HCT116 (cell line): Measurements from ENCODE around the gene RAB40C.

ENCODE experiments used
- CEBPB ChIP-seq: IDR thresholded peaks from 2 replicates; pipeline ENCODE4 v1.6.1; 2012; ENCODE audit warnings: low read depth
- CTCF ChIP-seq, 3 experiments: fragments of 200-600 bp in 1 of 3; sonication (generic) in 1 of 3; IDR thresholded peaks in 2 of 3; conservative IDR thresholded peaks in 1 of 3; 2 replicates each; pipeline ENCODE4 v1.5.1; 2012 to 2017; ENCODE audit warnings: low read depth in 2 of 3, low read length in 2 of 3, antibody characterized with exemption in 1 of 3, borderline replicate concordance in 1 of 3, control low read depth in 1 of 3, mild to moderate bottlenecking in 1 of 3, mixed read lengths in 1 of 3, mixed run types in 1 of 3, moderate library complexity in 1 of 3; ENCODE audit not compliant: insufficient read depth in 1 of 3
- EZH2 ChIP-seq: fragments of 200-600 bp; sonication (generic); IDR thresholded peaks from 2 replicates; pipeline ENCODE4 v1.6.1; 2017; ENCODE audit warnings: antibody characterized with exemption, mixed run types
- EZH2phosphoT487 ChIP-seq: fragments of 200-600 bp; IDR thresholded peaks from 2 replicates; pipeline ENCODE4 v1.6.1; 2018; ENCODE audit warnings: antibody characterized with exemption, borderline replicate concordance
- JUND ChIP-seq: IDR thresholded peaks from 2 replicates; pipeline ENCODE4 v1.6.1; 2012
- POLR2A ChIP-seq: IDR thresholded peaks from 2 replicates; pipeline ENCODE4 v1.7.0; 2011; ENCODE audit warnings: borderline replicate concordance; ENCODE audit not compliant: insufficient read depth, insufficient read length; ENCODE audit errors: extremely low read depth
- RAD21 ChIP-seq: IDR thresholded peaks from 2 replicates; pipeline ENCODE4 v1.6.1; 2012; ENCODE audit warnings: low read depth, mild to moderate bottlenecking
- REST ChIP-seq: IDR thresholded peaks from 2 replicates; pipeline ENCODE4 v1.6.1; 2012; ENCODE audit warnings: low read depth
- SIN3A ChIP-seq: IDR thresholded peaks from 2 replicates; pipeline ENCODE4 v1.6.1; 2012; ENCODE audit warnings: low read depth
- SP1 ChIP-seq: IDR thresholded peaks from 2 replicates; pipeline ENCODE4 v1.6.1; 2012; ENCODE audit warnings: low read depth
- YY1 ChIP-seq: IDR thresholded peaks from 2 replicates; pipeline ENCODE4 v1.6.1; 2011; ENCODE audit warnings: low read length, low read depth, moderate library complexity, mild to moderate bottlenecking; ENCODE audit not compliant: insufficient replicate concordance; ENCODE audit errors: extremely low read depth
- ZNF274 ChIP-seq: fragments of 200-500 bp; sonication (Bioruptor generic); IDR thresholded peaks from 2 replicates; pipeline ENCODE4 v1.6.1; 2014; ENCODE audit warnings: mild to moderate bottlenecking, low read depth, low read length, inconsistent platforms
- TF ChIP-seq, protein P1 (sequence below): IDR thresholded peaks from 2 replicates; pipeline ENCODE4 v1.6.1; 2011; ENCODE audit warnings: mild to moderate bottlenecking, low read length, moderate library complexity; ENCODE audit not compliant: insufficient replicate concordance; ENCODE audit errors: extremely low read depth
- TF ChIP-seq, protein P2 (sequence below): IDR thresholded peaks from 2 replicates; pipeline ENCODE4 v1.6.1; 2012

- TF ChIP-seq EZH2 (no peak), POLR2A (no peak), CEBPB (no peak), CTCF (IDR thresholded peaks at IDR 0.05 in 2 of 3, conservative IDR thresholded peaks at IDR 0.05 in 1 of 3; ENCODE audit: borderline replicate concordance in 1 of 3, insufficient read depth in 1 of 3, low read depth in 2 of 3, low read length in 2 of 3) (no peak), EZH2phosphoT487 (no peak), REST (no peak), JUND (no peak), SIN3A (no peak), YY1 (no peak), ZNF274 (no peak), SP1 (no peak), RAD21 (no peak)
- TF ChIP-seq, protein P1, sequence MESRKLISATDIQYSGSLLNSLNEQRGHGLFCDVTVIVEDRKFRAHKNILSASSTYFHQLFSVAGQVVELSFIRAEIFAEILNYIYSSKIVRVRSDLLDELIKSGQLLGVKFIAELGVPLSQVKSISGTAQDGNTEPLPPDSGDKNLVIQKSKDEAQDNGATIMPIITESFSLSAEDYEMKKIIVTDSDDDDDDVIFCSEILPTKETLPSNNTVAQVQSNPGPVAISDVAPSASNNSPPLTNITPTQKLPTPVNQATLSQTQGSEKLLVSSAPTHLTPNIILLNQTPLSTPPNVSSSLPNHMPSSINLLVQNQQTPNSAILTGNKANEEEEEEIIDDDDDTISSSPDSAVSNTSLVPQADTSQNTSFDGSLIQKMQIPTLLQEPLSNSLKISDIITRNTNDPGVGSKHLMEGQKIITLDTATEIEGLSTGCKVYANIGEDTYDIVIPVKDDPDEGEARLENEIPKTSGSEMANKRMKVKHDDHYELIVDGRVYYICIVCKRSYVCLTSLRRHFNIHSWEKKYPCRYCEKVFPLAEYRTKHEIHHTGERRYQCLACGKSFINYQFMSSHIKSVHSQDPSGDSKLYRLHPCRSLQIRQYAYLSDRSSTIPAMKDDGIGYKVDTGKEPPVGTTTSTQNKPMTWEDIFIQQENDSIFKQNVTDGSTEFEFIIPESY: no peak
- TF ChIP-seq, protein P2, sequence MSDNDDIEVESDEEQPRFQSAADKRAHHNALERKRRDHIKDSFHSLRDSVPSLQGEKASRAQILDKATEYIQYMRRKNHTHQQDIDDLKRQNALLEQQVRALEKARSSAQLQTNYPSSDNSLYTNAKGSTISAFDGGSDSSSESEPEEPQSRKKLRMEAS: no peak
These were observed 86.7 kb downstream of the RAB40C start for GRCh38 chr16:676565-676902.
